DMS 273 (cell line): ENCODE measurements around the gene TGFBRAP1.
A peak's percentile ranks its signal among the peaks of the same experiment; 100 is the strongest.

Source experiments
- DNase-seq: peaks from one replicate; lab custom pipeline; 2025; ENCODE audit not compliant: unreplicated experiment; lab: John Stamatoyannopoulos, UW

The TGFBRAP1 gene, protein sequence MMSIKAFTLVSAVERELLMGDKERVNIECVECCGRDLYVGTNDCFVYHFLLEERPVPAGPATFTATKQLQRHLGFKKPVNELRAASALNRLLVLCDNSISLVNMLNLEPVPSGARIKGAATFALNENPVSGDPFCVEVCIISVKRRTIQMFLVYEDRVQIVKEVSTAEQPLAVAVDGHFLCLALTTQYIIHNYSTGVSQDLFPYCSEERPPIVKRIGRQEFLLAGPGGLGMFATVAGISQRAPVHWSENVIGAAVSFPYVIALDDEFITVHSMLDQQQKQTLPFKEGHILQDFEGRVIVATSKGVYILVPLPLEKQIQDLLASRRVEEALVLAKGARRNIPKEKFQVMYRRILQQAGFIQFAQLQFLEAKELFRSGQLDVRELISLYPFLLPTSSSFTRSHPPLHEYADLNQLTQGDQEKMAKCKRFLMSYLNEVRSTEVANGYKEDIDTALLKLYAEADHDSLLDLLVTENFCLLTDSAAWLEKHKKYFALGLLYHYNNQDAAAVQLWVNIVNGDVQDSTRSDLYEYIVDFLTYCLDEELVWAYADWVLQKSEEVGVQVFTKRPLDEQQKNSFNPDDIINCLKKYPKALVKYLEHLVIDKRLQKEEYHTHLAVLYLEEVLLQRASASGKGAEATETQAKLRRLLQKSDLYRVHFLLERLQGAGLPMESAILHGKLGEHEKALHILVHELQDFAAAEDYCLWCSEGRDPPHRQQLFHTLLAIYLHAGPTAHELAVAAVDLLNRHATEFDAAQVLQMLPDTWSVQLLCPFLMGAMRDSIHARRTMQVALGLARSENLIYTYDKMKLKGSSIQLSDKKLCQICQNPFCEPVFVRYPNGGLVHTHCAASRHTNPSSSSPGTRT

GRCh38 chr2:105329561-105330495, at the start of gene TGFBRAP1:
Gene TGFBRAP1, minus strand, starts transcription at chr2:105329735. Its CDS starts 21,434 bp downstream, at chr2:105308301.
- DNase-seq, result peak; percentile 84

GRCh38 chr2:105378921-105379383, 49.4 kb upstream of the TGFBRAP1 start:
- no peak for DNase-seq

DNA sequence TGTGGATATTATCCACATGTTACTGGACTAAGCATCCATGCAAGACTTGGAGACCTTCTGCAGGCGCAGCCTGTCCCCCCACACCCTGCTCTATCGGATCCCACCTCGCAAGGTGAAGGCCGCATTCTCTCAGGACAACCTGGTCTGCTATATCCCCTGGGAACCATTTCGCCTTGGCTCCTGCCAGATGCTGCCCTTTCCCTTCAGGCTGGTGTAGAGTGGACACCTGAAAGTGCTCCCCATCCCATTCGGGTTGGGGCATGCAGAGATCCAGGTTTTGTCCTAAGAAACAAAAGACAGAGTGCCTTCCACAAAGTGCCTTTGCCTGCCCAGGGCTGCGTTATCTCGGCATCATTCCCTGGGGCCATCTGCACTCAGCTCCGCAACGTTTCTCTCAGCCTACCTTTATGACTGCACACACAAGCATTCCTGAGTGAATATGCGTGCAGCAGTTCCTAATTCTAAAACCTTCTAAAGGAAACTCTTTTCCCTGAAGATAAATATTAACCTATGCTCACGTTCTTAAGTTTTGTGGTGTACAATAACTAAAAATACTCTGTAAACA, 48.8 kb upstream of the TGFBRAP1 start:
- DNase-seq, result no peak

DNA sequence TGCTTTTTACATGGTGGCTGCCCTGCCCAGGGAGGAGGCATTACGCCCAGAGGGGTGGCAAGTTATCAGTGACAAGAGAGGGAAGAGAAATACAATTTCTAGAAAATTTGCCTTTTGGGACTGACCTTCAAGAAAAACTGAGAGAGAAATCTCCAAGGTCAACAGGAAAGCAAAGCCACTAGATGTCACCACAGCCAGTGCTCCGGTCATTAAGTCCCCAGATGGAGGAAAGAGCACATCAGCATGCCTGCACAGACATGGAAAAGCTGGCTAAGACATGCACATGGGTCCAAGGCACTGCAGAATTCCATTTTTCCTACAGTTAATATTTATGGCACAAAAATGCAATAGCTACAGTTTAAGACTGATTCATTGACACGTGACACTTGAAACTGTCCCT, 48.3 kb upstream of the TGFBRAP1 start:
- no peak for DNase-seq

- no peak for DNase-seq
These were observed 47.3 kb upstream of the TGFBRAP1 start for GRCh38 chr2:105376789-105377240.

- no peak for DNase-seq
These were observed 46.5 kb upstream of the TGFBRAP1 start for GRCh38 chr2:105376010-105376409.

DNA sequence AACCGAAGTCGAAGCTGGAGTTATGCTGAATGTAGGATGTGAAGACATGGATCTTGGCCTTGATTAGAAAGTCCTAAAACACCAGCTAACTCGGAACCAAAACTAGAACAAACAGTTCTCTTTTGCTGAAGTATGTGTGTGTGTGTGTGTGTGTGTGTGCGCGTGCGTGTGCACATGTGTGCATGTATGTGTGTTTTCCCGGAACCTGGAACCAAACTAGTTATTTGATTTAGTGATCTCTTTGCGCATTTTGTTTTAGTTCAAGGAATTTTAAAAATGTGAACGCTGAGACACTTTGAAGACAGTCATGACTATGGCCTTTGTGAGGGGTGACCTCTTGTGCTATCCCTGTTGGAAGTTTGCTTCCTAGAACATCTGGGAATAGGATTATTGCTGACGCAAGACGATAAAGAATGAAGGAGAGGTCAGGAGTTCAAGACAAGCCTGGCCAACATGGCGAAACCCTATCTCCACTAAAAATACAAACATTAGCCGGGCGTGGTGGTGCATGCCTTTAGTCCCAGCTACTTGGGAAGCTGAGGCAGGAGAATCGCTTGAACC, 45.5 kb upstream of the TGFBRAP1 start:
- DNase-seq, result no peak

DNA sequence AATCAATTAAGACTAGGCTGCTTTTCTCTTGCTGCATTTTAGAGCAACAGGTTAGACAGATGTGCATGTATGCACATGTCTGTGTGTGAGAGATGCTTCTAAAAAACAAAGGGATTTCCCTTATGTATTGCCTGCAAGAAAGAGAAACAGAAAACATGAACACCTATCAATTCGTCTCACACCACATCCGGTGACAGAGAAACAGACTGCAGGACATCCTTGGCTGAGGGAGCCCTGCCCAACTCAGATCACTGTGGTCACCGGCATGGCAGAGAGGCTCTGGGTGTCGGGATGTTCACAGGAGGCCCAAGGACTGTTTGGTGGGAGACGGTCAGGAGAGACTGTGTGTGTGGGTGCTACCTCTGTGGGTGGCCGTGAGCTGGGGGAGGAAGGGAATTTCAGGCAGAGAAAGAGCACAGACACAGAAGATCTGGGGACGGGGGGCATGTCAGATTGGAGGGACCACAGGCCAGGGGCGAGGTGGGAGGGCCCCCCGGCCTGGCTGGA, 44.4 kb upstream of the TGFBRAP1 start:
- no peak for DNase-seq

DNA sequence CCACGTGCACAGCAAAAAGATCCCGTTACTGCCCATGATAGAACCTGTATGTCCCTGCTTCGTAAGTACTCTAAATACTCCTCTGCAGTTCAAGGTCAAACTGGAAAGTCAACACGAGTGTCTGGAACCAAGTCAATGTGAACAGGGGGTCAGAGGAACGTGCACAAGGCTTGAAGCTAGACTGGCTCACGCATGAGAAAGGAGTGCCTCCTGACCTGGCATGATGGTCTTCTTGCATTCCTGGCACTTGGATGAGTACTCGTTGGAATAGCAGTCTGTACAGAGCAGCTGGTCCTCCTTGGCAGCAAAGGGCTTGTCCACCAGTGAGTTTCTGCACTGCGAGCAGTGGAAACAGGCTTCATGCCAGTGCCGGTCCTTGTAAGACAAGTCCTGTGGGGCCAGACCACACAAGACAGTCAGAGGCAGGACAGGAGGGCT, 43.8 kb upstream of the TGFBRAP1 start:
- DNase-seq, result no peak

GRCh38 chr2:105371810-105372209, 42.3 kb upstream of the TGFBRAP1 start:
- DNase-seq, result no peak

DNA sequence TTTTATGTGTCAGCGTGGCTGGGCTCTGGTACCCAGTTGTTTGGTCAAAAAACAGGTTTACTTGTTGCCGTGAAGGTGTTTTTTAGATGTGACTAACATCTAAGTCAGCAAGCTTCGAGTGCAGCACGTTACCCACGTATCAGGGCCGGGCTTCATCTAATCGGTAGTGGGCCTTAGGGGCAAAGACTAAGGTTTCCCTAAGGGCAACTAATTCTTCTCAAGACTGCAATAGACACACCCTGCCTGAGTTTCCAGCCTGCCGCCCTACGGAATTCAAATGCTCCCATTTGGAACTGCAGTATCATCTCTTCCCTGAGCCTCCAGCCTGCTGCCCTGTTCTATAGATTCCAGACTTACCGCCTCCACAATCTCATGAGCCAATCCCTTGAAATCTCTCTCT, 41.6 kb upstream of the TGFBRAP1 start:
- DNase-seq, result no peak

DNA sequence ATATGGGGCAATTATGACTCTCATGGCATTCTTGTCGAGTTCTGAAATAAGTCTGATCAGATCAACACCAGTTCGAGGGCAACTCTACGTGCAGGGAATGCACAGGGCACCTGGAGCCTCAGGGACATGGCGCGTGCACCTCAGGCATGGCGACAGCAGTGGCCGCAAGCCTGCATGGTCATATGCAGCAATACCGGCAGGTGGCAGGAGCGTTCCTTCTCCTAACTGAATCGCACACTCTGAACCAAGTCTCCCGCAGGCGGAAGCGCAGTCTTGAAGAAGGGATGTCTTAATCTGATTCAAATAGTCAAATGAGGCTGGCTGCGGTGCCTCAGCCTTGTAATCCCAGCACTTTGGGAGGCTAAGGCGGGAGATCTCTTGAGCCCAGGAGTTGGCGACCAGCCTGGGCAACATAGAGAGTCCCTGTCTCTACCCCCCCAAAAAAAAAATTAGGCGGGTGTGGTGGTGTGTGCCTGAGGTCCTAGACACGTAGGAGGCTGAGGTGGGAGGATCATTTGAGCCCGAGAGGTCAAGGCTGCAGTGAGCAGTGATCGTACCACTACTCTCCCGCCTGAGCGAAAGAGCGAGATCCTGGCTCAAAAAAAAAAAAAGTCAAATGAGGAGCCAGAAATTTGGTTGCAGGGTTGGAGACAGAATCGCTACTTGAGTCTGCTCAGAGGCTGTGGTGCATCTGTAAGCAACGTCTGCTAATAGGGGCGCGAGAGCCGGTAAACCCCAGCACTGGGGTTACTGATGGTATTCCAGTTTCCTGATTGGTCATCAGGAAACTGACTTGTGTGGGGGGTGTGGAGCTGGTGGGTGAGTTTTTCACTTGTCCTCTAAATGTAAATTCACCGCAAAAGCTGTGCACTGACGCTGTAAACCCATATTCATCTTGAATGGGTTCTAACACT, 40.5 kb upstream of the TGFBRAP1 start:
- DNase-seq, result peak; percentile 89

DNA sequence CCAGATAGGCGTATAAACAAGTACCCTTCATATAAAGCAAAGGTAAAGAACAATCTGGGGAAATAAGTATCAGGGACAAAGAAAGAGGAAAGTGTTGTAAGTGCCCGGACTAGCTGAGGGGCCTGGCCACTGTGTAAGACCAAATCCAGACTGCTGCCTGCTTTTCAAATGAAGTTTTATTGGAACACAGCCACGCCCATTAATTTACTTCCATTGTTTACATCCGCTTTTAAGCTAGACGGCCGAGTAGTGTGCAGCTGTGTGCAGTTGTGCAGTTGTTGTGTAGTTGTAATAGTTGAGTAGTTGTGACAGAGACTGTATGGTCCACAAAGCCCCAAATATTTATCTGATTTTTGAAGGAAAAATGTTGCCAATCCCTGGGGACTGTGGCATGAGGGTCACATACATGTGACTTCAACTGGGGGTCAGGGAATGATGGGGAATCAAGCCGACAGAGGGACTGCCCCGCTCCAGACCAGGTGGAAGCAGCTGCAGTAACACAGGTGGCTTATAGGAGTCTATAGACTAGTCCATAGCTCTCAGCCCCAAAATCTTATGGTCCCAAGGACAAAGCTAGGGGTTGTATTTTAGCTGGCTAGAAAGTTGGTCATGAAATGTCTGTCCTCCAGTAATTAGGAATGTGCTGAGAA, 39.3 kb upstream of the TGFBRAP1 start:
- no peak for DNase-seq

DNA sequence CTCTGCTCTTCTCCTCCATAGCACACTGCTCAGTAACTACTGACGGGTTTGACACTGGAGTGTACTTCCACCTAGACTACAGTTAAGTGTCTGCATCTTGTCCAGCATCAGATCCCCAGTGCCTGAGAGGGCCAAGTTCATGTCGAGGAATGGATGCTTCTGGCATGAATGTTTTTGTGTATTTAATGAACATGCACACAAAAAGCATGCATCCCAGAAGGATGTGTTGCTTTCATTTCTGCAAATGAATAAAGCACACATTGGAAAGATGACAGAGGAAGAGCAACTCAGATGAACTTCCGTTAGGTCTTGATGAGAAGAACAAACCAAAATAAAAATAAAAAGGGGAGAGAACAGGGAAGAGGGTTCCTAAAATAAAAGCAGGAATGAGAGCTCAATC, 35.7 kb upstream of the TGFBRAP1 start:
- no peak for DNase-seq

- no peak for DNase-seq
These were observed 35.1 kb upstream of the TGFBRAP1 start for GRCh38 chr2:105364436-105365139.

DNA sequence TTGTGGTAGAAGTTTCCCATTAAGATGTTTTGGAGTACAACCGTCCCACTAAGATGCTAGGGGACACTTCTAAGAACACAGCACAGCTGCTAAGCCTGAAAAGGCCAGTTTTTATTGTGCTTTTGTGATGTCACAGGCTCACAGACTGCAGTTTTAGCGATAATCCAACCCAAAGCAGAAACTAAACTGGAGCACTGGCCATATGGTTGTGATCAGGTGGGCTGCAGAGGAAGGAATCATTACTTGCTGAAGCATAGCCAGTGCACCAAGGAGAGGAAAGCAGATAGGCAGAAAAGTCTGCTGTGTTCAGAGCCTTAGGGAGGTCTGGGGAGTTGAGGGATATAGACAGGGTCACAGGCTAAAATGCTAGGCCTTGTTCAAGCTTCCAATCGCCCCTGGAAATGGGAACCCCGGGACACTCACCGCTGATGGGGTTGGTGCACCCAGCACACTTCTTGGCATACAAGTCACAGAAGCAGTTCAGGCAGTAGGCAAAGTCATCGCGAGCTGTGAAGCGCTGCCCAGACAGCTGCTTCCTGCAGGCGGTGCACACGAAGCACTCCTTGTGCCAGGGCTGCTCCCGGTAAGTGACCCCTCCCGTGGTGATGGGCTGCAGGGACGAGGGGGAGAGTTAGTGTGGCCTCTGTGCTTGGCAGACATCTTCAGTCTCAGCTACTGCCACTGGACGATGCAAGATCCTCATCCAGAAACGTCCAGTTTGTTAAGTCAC, 33.5 kb upstream of the TGFBRAP1 start:
- DNase-seq, result no peak
